GM23338 (cell line): ENCODE data around the gene SIM1. TPM values are rescaled to one million over a fixed set of nuclear protein-coding genes. Genes with fewer than 3 reads are reported as not detected.

Source experiments
- ATAC-seq: fragments of 200-7000 bp; cut with Tn5 transposase; 3 replicates; pipeline ENCODE4 v1.9.1; 2020
- DNase-seq: peaks from one replicate; pipeline ENCODE4 v3.0.0-alpha.2; 2015; ENCODE audit warnings: low spot score
- H2AFZ ChIP-seq: fragments of 200-600 bp; sonication (generic); 2 replicates; pipeline ENCODE4 v1.8.0; 2016; ENCODE audit warnings: antibody characterized with exemption, mild to moderate bottlenecking, moderate library complexity
- H3F3A ChIP-seq: fragments of 200-600 bp; sonication (generic); replicated peaks from 2 replicates; pipeline ENCODE4 v1.8.0; 2017; ENCODE audit warnings: antibody characterized with exemption, mixed run types, low read depth
- H3K27ac ChIP-seq: fragments of 200-600 bp; sonication (generic); 2 replicates; pipeline ENCODE4 v1.6.1; 2016; ENCODE audit warnings: low read depth
- H3K27me3 ChIP-seq: fragments of 200-600 bp; sonication (generic); 2 replicates; pipeline ENCODE4 v1.8.0; 2016; ENCODE audit warnings: mild to moderate bottlenecking, mixed run types, moderate library complexity; ENCODE audit not compliant: insufficient read depth
- H3K36me3 ChIP-seq: fragments of 200-600 bp; sonication (generic); 2 replicates; pipeline ENCODE4 v1.8.0; 2016; ENCODE audit warnings: mild to moderate bottlenecking; ENCODE audit not compliant: insufficient read depth
- H3K4me1 ChIP-seq: fragments of 200-600 bp; sonication (generic); 2 replicates; pipeline ENCODE4 v1.8.0; 2016; ENCODE audit warnings: mild to moderate bottlenecking, moderate library complexity; ENCODE audit not compliant: insufficient read depth
- H3K4me2 ChIP-seq: fragments of 200-600 bp; sonication (generic); 2 replicates; pipeline ENCODE4 v1.7.1; 2017; ENCODE audit warnings: mixed run types
- H3K4me3 ChIP-seq: fragments of 200-600 bp; sonication (generic); 2 replicates; pipeline ENCODE4 v1.6.1; 2016; ENCODE audit warnings: mixed run types
- H3K79me2 ChIP-seq: fragments of 200-600 bp; sonication (generic); replicated peaks from 2 replicates; pipeline ENCODE4 v1.8.0; 2017; ENCODE audit warnings: mild to moderate bottlenecking; ENCODE audit not compliant: insufficient read depth
- H3K9me2 ChIP-seq: fragments of 200-600 bp; sonication (generic); 2 replicates; pipeline ENCODE4 v1.8.0; 2017; ENCODE audit not compliant: insufficient read depth
- H4K20me1 ChIP-seq: fragments of 200-600 bp; sonication (generic); replicated peaks from 2 replicates; pipeline ENCODE4 v1.8.0; 2017; ENCODE audit warnings: mild to moderate bottlenecking; ENCODE audit not compliant: insufficient read depth
- H3K27ac Mint-ChIP-seq: 2 replicates; pipeline ENCODE4 v1.8.0; 2020; ENCODE audit warnings: inconsistent platforms, mild to moderate bottlenecking, moderate library complexity, mixed read lengths
- H3K27me3 Mint-ChIP-seq: 3 replicates; pipeline ENCODE4 v1.8.0; 2022; ENCODE audit warnings: low read depth, mild to moderate bottlenecking, moderate library complexity, mixed read lengths, inconsistent platforms; ENCODE audit not compliant: insufficient read depth, poor library complexity
- H3K36me3 Mint-ChIP-seq: 3 replicates; pipeline ENCODE4 v1.8.0; 2021; ENCODE audit warnings: low read depth, mild to moderate bottlenecking, inconsistent platforms, moderate library complexity, mixed read lengths
- H3K4me1 Mint-ChIP-seq: 3 replicates; pipeline ENCODE4 v1.8.0; 2020; ENCODE audit warnings: mild to moderate bottlenecking, inconsistent platforms, mixed read lengths
- H3K4me3 Mint-ChIP-seq: 3 replicates; pipeline ENCODE4 v1.8.0; 2021; ENCODE audit warnings: moderate library complexity, mild to moderate bottlenecking, inconsistent platforms, mixed read lengths
- H3K9me3 Mint-ChIP-seq: 3 replicates; pipeline ENCODE4 v1.8.0; 2020; ENCODE audit warnings: moderate library complexity, mild to moderate bottlenecking, inconsistent platforms, mixed read lengths
- CREB1 ChIP-seq: fragments of 250-450 bp; sonication (Bioruptor Pico); IDR thresholded peaks from 2 replicates; pipeline ENCODE4 v1.5.0; 2020; ENCODE audit warnings: low read depth, mild to moderate bottlenecking, moderate library complexity
- EZH2 ChIP-seq: fragments of 200-600 bp; sonication (generic); IDR thresholded peaks from one replicate; pipeline ENCODE4 v1.8.0; 2017; ENCODE audit warnings: antibody characterized with exemption, mild to moderate bottlenecking, low read depth; ENCODE audit not compliant: unreplicated experiment
- EZH2phosphoT487 ChIP-seq: fragments of 200-600 bp; sonication (generic); IDR thresholded peaks from one replicate; pipeline ENCODE4 v1.8.1; 2018; ENCODE audit warnings: antibody characterized with exemption; ENCODE audit not compliant: unreplicated experiment
- JUNB ChIP-seq: IDR thresholded peaks from one replicate; pipeline ENCODE4 v1.6.1; 2016; ENCODE audit warnings: antibody characterized with exemption; ENCODE audit not compliant: unreplicated experiment
- NANOG ChIP-seq: IDR thresholded peaks from 2 replicates; pipeline ENCODE4 v1.6.1; 2016; ENCODE audit warnings: antibody characterized with exemption, borderline replicate concordance
- POLR2AphosphoS5 ChIP-seq: IDR thresholded peaks from 2 replicates; pipeline ENCODE4 v1.6.1; 2016; ENCODE audit warnings: antibody characterized with exemption, low read depth
- STAT1 ChIP-seq: IDR thresholded peaks from one replicate; pipeline ENCODE4 v1.6.1; 2016; ENCODE audit warnings: antibody characterized with exemption; ENCODE audit not compliant: unreplicated experiment
- ZNF331 ChIP-seq: fragments of 250-450 bp; sonication (Bioruptor Pico); IDR thresholded peaks from 2 replicates; pipeline ENCODE4 v1.5.0; 2020; ENCODE audit warnings: low read depth, mild to moderate bottlenecking, moderate library complexity
- polyA plus RNA-seq: library from polyadenylated mRNA; unstranded; fragments of >200 nt; fragmentation: Nextera tagmentation; extraction: Ambion mirVana; gene quantifications from 2 replicates; pipeline ENCODE4 v1.2.1, GENCODE V29; 2016
- total RNA-seq: library from RNA; depleted of rRNA; stranded (reverse); fragments of >200 nt; shearing (Covaris generic); gene quantifications from 2 replicates; pipeline ENCODE4 v1.2.3, GENCODE V29; 2014
- TF ChIP-seq, protein P1 (sequence below): IDR thresholded peaks from 2 replicates; pipeline ENCODE4 v1.6.1; 2016; ENCODE audit warnings: antibody characterized with exemption
- TF ChIP-seq, protein P2 (sequence below), 2 experiments: fragments of 200-600 bp in 1 of 2; sonication (generic) in 1 of 2; conservative IDR thresholded peaks; 2 replicates each; pipeline versions ENCODE4 v1.5.1 to v1.6.1; 2016 to 2017; ENCODE audit warnings: antibody characterized with exemption in 2 of 2, low read depth in 2 of 2, mild to moderate bottlenecking in 2 of 2, moderate library complexity in 1 of 2
- TF ChIP-seq, protein P3 (sequence below): IDR thresholded peaks from one replicate; pipeline ENCODE4 v1.6.1; 2018; ENCODE audit warnings: antibody characterized with exemption; ENCODE audit not compliant: unreplicated experiment

SIM1 gene
- total and polyA plus RNA-seq, 2 experiments from 2014 or later: 0.42 to 0.49 TPM

DNA sequence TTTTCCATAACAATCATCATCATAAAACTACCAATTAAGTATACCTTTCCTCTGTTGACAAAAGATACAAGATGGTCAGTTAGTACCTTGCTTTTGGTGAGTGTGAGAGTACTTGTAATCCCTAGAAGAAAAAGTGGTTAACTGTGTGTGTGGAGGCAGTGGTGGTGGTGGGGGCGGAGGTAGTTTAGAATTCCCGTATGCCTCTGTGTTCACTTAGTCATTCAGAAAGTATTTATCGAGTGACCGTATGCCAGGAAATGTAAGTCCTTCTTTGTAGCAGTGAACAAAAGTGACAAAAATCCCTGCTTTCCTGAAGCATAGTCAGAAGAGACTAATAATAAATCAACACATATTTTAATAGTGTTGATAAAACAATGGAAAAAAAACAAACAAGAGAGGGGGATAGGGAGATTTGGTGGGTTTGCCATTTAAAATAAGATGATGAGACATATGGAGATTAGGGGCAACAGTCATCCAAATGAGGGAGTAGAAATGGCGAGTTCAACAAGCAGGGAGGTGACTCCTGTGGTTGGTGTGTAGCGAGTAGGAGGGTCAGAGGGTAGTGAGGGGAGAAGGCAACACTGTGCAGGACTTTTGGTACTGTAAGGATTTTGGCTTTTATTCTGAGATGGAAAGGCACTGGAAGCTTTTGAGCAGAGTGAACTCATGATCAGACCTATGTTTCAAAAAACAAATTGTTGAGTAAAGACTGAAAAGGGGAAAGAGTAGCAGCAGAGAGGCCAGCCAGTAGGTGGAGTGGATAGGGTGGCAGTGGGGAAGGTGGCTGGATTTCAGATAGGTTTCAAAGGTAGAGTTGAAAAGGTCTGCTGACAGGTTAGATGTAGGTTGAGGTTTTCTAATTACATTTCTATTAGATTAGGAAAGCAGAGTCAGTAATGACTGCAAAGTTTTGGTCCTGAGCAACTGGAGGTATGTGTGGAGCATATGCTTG is 40.3 kb upstream of the SIM1 start:
- Histone ChIP-seq H2AFZ (no peak overlapping the region), H3K27ac (no peak overlapping the region), H3K4me1 (no peaks in the 10 kb centered on the region), H3K4me2 (no peak overlapping the region), H3K36me3 (no peaks in the 10 kb centered on the region), H3K4me3 (no peak overlapping the region), H3F3A (no peaks in the 10 kb centered on the region), H3K9me2 (no peaks in the 10 kb centered on the region), H3K27me3 (no peaks in the 10 kb centered on the region), H4K20me1 (no peaks in the 10 kb centered on the region), H3K79me2 (no peaks in the 10 kb centered on the region)
- Mint-ChIP-seq H3K27me3 (peaks cover 1% of the 10 kb centered on the region), H3K4me1 (no peaks in the 10 kb centered on the region), H3K4me3 (no peak overlapping the region), H3K36me3 (peaks cover 2% of the 10 kb centered on the region), H3K9me3 (no peaks in the 10 kb centered on the region), H3K27ac (no peak overlapping the region)
- ATAC-seq (peak; percentile 59), DNase-seq (peak; percentile 15)
- TF ChIP-seq NANOG (no peak), EZH2 (no peak), JUNB (no peak), CREB1 (no peak), STAT1 (no peak), ZNF331 (no peak), POLR2AphosphoS5 (0 out of 2 replicates have a peak, but pooled peaks have one; percentile 10)
- TF ChIP-seq, protein P1, sequence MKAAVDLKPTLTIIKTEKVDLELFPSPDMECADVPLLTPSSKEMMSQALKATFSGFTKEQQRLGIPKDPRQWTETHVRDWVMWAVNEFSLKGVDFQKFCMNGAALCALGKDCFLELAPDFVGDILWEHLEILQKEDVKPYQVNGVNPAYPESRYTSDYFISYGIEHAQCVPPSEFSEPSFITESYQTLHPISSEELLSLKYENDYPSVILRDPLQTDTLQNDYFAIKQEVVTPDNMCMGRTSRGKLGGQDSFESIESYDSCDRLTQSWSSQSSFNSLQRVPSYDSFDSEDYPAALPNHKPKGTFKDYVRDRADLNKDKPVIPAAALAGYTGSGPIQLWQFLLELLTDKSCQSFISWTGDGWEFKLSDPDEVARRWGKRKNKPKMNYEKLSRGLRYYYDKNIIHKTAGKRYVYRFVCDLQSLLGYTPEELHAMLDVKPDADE: no peak
- TF ChIP-seq, protein P2, sequence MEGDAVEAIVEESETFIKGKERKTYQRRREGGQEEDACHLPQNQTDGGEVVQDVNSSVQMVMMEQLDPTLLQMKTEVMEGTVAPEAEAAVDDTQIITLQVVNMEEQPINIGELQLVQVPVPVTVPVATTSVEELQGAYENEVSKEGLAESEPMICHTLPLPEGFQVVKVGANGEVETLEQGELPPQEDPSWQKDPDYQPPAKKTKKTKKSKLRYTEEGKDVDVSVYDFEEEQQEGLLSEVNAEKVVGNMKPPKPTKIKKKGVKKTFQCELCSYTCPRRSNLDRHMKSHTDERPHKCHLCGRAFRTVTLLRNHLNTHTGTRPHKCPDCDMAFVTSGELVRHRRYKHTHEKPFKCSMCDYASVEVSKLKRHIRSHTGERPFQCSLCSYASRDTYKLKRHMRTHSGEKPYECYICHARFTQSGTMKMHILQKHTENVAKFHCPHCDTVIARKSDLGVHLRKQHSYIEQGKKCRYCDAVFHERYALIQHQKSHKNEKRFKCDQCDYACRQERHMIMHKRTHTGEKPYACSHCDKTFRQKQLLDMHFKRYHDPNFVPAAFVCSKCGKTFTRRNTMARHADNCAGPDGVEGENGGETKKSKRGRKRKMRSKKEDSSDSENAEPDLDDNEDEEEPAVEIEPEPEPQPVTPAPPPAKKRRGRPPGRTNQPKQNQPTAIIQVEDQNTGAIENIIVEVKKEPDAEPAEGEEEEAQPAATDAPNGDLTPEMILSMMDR (conservative IDR thresholded peaks at IDR 0.05; ENCODE audit: low read depth in 2 of 2): peak; percentile 12 to 28; a peak in 2 of 4 replicates

DNA sequence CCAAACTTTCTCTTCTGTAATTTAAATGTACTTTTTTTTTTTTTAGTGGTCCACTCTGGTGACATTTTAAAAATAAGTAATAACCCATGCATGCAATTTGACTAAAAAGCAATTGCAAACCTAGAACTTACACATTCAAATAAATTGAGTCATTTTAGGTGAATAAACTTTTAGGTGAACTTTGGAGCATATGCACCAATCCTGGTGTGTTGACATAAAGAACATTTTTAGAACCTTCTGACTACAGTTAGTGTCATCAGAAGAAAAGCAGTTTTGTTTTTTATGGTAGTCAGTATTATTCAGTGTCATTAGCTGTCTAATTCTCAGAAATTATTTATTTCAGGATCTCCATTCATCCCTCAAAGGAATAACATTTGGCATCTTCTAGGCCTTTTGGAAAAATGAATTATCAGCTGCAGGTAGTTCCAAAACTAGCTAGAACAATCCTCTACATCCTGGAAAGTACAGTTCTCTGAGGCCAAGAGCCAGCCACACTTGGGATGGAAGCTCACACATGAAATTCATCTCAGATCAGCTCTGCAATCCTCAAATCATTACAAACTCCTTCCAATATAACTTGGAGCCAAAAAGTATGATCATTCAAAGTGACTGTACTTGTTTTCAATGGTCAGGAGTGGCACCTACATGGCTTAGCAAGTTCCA is 38.5 kb upstream of the SIM1 start:
- Mint-ChIP-seq H3K27me3 (no peaks in the 10 kb centered on the region), H3K9me3 (peaks cover under 1% of the 10 kb centered on the region; the same call in 1 of the 3 replicates), H3K4me3 (no peak overlapping the region), H3K27ac (no peak overlapping the region), H3K36me3 (no peaks in the 10 kb centered on the region), H3K4me1 (no peaks in the 10 kb centered on the region)
- H3F3A ChIP-seq: no peaks in the 10 kb centered on the region
- DNase-seq: no peak
- H4K20me1 ChIP-seq: no peaks in the 10 kb centered on the region
- no peak for ATAC-seq
- no peak overlapping the region for H3K4me3 ChIP-seq
- H3K27ac ChIP-seq: no peak overlapping the region
- no peaks in the 10 kb centered on the region for H3K36me3 ChIP-seq
- no peaks in the 10 kb centered on the region for H3K4me1 ChIP-seq
- H3K27me3 ChIP-seq: no peaks in the 10 kb centered on the region
- H3K9me2 ChIP-seq: no peaks in the 10 kb centered on the region
- no peak overlapping the region for H2AFZ ChIP-seq
- H3K4me2 ChIP-seq: no peak overlapping the region
- no peaks in the 10 kb centered on the region for H3K79me2 ChIP-seq
- TF ChIP-seq EZH2 (no peak), NANOG (no peak), STAT1 (no peak), ZNF331 (no peak), POLR2AphosphoS5 (no peak), EZH2phosphoT487 (no peak)
- TF ChIP-seq, protein P2 (conservative IDR thresholded peaks at IDR 0.05; ENCODE audit: low read depth in 2 of 2): no peak
- TF ChIP-seq, protein P3, sequence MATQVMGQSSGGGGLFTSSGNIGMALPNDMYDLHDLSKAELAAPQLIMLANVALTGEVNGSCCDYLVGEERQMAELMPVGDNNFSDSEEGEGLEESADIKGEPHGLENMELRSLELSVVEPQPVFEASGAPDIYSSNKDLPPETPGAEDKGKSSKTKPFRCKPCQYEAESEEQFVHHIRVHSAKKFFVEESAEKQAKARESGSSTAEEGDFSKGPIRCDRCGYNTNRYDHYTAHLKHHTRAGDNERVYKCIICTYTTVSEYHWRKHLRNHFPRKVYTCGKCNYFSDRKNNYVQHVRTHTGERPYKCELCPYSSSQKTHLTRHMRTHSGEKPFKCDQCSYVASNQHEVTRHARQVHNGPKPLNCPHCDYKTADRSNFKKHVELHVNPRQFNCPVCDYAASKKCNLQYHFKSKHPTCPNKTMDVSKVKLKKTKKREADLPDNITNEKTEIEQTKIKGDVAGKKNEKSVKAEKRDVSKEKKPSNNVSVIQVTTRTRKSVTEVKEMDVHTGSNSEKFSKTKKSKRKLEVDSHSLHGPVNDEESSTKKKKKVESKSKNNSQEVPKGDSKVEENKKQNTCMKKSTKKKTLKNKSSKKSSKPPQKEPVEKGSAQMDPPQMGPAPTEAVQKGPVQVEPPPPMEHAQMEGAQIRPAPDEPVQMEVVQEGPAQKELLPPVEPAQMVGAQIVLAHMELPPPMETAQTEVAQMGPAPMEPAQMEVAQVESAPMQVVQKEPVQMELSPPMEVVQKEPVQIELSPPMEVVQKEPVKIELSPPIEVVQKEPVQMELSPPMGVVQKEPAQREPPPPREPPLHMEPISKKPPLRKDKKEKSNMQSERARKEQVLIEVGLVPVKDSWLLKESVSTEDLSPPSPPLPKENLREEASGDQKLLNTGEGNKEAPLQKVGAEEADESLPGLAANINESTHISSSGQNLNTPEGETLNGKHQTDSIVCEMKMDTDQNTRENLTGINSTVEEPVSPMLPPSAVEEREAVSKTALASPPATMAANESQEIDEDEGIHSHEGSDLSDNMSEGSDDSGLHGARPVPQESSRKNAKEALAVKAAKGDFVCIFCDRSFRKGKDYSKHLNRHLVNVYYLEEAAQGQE: no peak
- TF ChIP-seq, protein P1: no peak
